Epithelial cell of proximal tubule (primary cell): Measurements from ENCODE around the gene EIF4A3. TPM values are rescaled to one million over a fixed set of nuclear protein-coding genes. Genes with fewer than 3 reads are reported as not detected.

Source experiments
- DNase-seq: peaks from one replicate; pipeline ENCODE4 v3.0.0-alpha.2; 2011; ENCODE audit warnings: low read depth
- H3K4me3 ChIP-seq: 2 replicates; pipeline ENCODE4 v1.5.1; 2011; ENCODE audit warnings: low read depth, mild to moderate bottlenecking, low read length
- total RNA-seq: library from RNA; depleted of rRNA; stranded (reverse); fragments of >200 nt; gene quantifications from 2 replicates; pipeline ENCODE4 v1.2.3, GENCODE V29; 2015
- TF ChIP-seq, protein P1 (sequence below): conservative IDR thresholded peaks from 2 replicates; pipeline ENCODE4 v1.5.1; 2012; ENCODE audit warnings: low read depth, mild to moderate bottlenecking, low read length

The EIF4A3 gene
- total RNA-seq, 1 donor from 2014 or later: 122 TPM

DNA sequence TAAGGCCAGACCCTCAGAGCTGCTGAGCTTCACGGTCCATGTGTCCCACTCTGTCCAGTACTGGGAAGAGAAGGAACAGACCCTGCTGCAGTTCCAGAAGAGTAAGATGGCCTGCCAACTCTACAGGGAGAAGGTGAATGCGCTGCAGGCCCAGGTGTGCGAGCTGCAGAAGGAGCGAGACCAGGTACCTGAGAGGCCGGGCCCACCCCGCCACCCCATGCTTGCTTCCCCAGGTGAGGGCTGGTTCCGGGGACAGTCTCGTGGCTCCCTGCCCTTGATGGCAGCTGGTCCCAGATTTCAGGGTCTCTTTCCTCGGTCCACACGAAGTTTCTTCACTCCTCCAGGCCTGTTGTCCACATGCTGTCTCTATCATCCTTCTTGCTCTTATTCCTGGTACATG is 43.8 kb upstream of the EIF4A3 start:
- TF ChIP-seq, protein P1, sequence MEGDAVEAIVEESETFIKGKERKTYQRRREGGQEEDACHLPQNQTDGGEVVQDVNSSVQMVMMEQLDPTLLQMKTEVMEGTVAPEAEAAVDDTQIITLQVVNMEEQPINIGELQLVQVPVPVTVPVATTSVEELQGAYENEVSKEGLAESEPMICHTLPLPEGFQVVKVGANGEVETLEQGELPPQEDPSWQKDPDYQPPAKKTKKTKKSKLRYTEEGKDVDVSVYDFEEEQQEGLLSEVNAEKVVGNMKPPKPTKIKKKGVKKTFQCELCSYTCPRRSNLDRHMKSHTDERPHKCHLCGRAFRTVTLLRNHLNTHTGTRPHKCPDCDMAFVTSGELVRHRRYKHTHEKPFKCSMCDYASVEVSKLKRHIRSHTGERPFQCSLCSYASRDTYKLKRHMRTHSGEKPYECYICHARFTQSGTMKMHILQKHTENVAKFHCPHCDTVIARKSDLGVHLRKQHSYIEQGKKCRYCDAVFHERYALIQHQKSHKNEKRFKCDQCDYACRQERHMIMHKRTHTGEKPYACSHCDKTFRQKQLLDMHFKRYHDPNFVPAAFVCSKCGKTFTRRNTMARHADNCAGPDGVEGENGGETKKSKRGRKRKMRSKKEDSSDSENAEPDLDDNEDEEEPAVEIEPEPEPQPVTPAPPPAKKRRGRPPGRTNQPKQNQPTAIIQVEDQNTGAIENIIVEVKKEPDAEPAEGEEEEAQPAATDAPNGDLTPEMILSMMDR: no peak
- no peak for DNase-seq
- no peak overlapping the region for H3K4me3 ChIP-seq

GRCh38 chr17:80189611-80190010 is 42.7 kb upstream of the EIF4A3 start:
- DNase-seq: no peak
- H3K4me3 ChIP-seq: no peak overlapping the region
- TF ChIP-seq, protein P1: no peak

DNA sequence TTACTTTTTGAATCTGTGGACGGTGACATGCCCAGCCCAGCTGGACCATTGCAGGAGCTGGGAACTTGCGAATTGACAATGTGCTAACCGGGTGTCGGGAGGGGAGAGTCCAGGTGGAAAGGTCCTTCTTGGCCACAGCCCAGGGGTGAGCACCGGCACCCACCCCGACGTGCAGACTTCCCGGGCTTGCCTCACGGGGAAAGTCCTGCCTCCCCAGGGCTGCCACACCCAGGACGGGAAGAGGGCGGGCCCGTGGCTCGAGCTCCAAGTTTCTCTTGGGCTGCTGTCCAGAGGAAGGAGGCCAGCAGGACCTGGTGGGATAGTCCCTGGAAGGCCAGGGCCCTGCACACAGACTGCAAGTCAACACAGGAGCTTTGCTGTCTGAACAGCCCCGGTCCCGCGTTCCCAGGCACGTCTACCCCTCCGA is 40.6 kb upstream of the EIF4A3 start:
- TF ChIP-seq, protein P1: no peak
- peak overlapping the region; percentile 11 for H3K4me3 ChIP-seq
- DNase-seq: no peak

GRCh38 chr17:80187090-80187489 is 40.2 kb upstream of the EIF4A3 start:
- no peak for DNase-seq
- H3K4me3 ChIP-seq: peak overlapping the region; percentile 11
- TF ChIP-seq, protein P1: no peak

GRCh38 chr17:80185968-80186367 is 39.0 kb upstream of the EIF4A3 start:
- TF ChIP-seq, protein P1: no peak
- no peak for DNase-seq
- H3K4me3 ChIP-seq: no peak overlapping the region

- TF ChIP-seq, protein P1: no peak
- no peak overlapping the region for H3K4me3 ChIP-seq
- no peak for DNase-seq
Measured at GRCh38 chr17:80184423-80184714, 37.4 kb upstream of the EIF4A3 start.

DNA sequence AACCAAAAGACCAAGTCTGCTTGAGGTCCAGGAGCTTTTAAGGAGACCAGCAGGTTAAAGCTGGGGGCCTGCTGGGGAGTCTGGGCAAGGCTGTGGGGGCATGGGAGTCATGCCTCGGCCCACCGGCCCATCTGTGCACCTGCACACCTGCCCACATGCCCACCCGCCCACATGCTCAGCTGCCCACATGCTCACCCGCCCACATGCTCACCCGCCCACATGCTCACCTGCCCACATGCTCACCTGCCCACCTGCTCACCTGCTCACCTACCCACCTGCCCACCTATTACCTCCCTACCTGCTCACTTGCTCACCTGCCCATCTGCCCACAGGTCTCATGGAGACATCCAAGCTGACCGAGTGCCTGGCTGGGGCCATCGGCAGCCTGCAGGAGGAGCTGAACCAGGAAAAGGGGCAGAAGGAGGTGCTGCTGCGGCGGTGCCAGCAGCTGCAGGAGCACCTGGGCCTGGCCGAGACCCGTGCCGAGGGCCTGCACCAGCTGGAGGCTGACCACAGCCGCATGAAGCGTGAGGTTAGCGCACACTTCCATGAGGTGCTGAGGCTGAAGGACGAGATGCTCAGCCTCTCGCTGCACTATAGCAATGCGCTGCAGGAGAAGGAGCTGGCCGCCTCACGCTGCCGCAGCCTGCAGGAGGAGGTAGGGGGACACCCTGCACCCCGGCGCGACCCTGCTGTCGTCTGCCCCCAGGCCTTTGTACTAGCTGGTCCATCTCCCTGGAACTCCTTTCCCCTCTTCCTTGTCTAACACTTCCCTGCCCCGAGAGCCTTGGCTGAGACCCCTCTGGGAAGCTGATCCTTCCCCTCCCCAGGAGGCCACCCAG is 36.9 kb upstream of the EIF4A3 start:
- TF ChIP-seq, protein P1: no peak
- DNase-seq: no peak
- no peak overlapping the region for H3K4me3 ChIP-seq
